HG03342 (cell line): Measurements from ENCODE around the gene MRE11.
"Not testable (repeated sequence)": the region's sequence is repeated elsewhere in the genome, so short reads cannot be mapped to it uniquely, and the experiment has no call there.

Source experiments
- ATAC-seq: cut with Tn5 transposase; IDR thresholded peaks from one replicate; pipeline ENCODE4 v1.9.1; 2021; ENCODE audit warnings: mild to moderate bottlenecking, moderate library complexity; ENCODE audit not compliant: unreplicated experiment

The MRE11 gene

GRCh38 chr11:94507485-94507884 is 13.8 kb upstream of the MRE11 start:
- no peak for ATAC-seq

- ATAC-seq = not testable (repeated sequence)
Observed at GRCh38 chr11:94506513-94506912, 12.9 kb upstream of the MRE11 start.

GRCh38 chr11:94504689-94505293 is 11.1 kb upstream of the MRE11 start:
- ATAC-seq = peak; percentile 55

GRCh38 chr11:94501522-94501921 is 7.9 kb upstream of the MRE11 start:
- ATAC-seq = no peak

- no peak for ATAC-seq
Observed at GRCh38 chr11:94500181-94500580, 6.5 kb upstream of the MRE11 start.

- ATAC-seq = peak; percentile 63
Observed at GRCh38 chr11:94494126-94494680, 559 bp upstream of the MRE11 start.

- ATAC-seq = no peak
Observed at GRCh38 chr11:94486068-94486467, 7.6 kb downstream of the MRE11 start.

GRCh38 chr11:94481342-94481741 is 12.3 kb downstream of the MRE11 start:
- ATAC-seq = no peak

GRCh38 chr11:94477624-94478023 is 16.0 kb downstream of the MRE11 start:
- ATAC-seq = no peak

- ATAC-seq = peak; percentile 76
Observed at GRCh38 chr11:94472916-94473799, 20.5 kb downstream of the MRE11 start.

- peak; percentile 89 for ATAC-seq
Observed at GRCh38 chr11:94469416-94469815, 24.2 kb downstream of the MRE11 start.

- no peak for ATAC-seq
Observed at GRCh38 chr11:94459576-94459975, 34.1 kb downstream of the MRE11 start.

- no peak for ATAC-seq
Observed at GRCh38 chr11:94457118-94458029, 36.3 kb downstream of the MRE11 start.

- no peak for ATAC-seq
Observed at GRCh38 chr11:94455861-94456260, 37.8 kb downstream of the MRE11 start.

- no peak for ATAC-seq
Observed at GRCh38 chr11:94454301-94454700, 39.3 kb downstream of the MRE11 start.

- no peak for ATAC-seq
Observed at GRCh38 chr11:94452988-94453387, 40.7 kb downstream of the MRE11 start.

- ATAC-seq = no peak
Observed at GRCh38 chr11:94450048-94450447, 43.6 kb downstream of the MRE11 start.

- ATAC-seq = no peak
Observed at GRCh38 chr11:94449437-94449836, 44.2 kb downstream of the MRE11 start.

- ATAC-seq = no peak
Observed at GRCh38 chr11:94449029-94449428, 44.6 kb downstream of the MRE11 start.

GRCh38 chr11:94447149-94447548 is 46.5 kb downstream of the MRE11 start:
- ATAC-seq = no peak

GRCh38 chr11:94445641-94446040 is 48.0 kb downstream of the MRE11 start:
- no peak for ATAC-seq
